ENCODE results near the gene CLN3. TPM values are rescaled to one million over a fixed set of nuclear protein-coding genes. Genes with fewer than 3 reads are reported as not detected.
"Not testable (repeated sequence)": the region's sequence is repeated elsewhere in the genome, so short reads cannot be mapped to it uniquely, and the experiment has no call there.

CLN3 gene
- 26.8 TPM for total RNA-seq

DNA sequence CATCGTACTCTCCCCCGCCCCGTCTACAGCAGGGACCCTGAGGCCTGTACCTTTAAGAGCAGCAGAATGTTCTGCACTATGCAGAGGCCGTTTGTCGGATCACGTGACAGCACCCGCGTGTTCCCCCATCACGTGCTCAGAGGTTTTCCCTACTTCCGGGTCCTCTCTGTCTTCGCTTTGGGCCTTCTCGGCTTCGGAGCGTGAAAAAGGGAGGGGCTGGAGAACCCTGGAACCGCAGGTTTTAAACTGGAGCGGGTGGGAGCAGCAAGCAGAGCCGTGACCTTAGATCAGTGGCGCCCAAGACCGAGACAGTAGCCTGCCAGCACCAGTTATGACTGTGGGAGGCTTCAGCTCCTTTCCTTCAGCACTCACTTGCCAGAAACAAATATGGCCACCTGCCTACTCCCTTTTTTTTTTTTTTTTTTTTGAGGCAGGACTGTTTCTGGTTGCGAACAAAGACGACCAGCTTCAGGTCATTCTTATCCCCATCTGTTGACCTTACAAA, at the start of gene CLN3:
CLN3 (minus strand) TSS at position 105 of the 505 bp plus-strand sequence. CDS start 315 bp downstream, outside the sequence.
- ATAC-seq (peak; percentile 98), DNase-seq (ENCODE audit: low spot score) (peak; percentile 95)
- intact Hi-C loops (cut with DNase I): no loop called here

DNA sequence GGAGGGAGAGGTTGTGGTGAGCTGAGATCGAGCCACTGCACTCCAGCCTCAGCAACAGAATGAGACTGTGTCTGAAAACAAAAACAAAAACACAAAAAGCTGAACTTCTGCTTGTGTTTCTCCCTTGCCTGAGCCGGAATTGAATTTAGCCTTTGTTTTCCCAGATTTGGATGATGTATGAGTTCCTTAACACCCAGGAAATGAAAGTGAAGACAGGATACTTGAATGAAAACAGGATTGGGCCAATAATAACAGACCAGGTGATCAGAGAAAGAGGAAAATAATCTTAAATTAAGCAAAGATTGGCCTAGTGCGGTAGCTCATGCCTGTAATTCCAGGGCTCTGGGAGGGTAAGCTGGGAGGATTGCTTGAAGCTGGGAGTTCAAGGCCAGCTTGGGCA, 48.5 kb upstream of the CLN3 start:
- ATAC-seq: no peak
- intact Hi-C loops (cut with DNase I): no loop called here
- DNase-seq (ENCODE audit: low spot score): no peak

DNA sequence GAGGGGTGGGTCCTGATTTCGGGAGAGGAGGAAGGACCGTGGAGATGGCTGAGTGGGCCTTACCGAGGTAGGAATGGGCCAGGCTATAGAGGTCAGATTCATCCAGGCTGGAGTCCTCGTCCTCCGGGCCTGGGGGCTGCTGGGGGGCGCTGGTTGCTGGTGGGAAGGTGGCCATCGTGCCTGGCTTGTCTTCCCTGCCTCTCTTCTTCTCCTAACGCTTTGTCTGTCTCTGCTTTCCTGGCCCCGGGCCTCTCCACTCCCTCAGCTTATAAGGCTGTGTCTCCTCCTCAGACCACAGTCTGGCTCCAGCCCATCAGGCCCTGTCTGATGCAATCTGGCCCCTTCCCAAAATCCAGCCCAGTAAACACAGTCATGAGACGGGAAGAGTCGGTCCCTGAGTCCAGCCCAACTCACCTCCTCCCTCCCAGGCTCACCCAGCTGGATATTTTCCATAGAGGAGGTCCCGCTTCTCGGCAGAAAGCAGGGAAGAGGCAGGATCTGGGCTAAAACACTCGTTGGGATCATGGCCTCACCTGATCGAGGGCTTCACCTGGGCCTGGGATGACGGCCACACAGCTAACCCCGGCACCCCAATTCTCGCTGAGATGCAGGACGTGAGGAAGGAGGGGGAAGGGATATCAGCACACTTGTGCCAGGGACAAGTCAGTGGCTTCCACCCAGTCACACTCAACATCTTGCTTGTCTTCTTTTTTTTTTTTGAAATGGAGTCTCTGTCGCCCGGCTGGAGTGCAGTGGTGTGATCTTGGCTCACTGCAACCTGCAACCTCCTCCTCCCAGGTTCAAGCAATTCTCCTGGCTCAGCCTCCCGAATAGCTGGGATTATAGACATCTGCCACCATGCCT, 47.1 kb upstream of the CLN3 start, which contains the start of gene NUPR1:
NUPR1 (minus strand) TSS at position 242 of the 864 bp plus-strand sequence; CDS start at position 175, 67 bp downstream.
- ATAC-seq (peak; percentile 98), DNase-seq (ENCODE audit: low spot score) (peak; percentile 97)
- intact Hi-C loops (cut with DNase I): no loop called here

DNA sequence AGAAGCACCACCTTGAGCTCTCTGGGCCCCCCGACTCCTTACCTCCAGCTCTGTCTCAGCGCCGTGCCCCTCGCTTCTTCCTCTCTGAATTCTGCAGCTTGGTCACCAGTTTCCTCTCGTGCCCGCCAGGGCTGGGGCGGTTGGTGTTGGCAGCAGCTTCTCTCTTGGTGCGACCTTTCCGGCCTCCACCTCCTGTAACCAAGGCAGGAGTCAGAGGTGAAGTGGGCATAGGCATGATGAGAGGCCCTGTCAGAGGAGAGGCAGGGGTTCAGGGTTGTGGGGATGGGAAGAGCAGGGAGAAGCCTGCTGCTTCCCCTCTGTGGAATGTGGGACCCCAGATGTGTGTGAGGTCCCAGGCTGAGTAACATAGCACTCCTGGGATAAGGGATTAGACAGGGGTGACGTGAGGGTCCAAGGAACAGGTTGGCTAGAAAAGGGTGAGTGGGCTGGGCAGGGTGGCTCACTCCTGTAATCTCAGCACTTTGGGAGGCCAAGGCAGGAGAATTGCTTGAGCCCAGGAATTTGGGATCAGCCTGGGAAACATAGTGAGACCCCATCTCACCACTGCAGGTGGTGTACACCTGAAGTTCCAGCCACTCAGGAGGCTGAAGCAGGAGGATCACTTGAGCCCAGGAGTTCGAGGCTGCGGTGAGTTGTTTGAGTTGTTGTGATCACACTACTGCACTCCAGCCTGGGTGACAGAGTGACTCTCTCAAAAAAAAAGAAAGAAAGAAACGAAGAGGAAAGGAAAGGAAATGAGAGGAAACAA, 46.3 kb upstream of the CLN3 start:
- ATAC-seq (peak; percentile 0), DNase-seq (ENCODE audit: low spot score) (no peak)
- intact Hi-C loops (cut with DNase I): no loop called here

DNA sequence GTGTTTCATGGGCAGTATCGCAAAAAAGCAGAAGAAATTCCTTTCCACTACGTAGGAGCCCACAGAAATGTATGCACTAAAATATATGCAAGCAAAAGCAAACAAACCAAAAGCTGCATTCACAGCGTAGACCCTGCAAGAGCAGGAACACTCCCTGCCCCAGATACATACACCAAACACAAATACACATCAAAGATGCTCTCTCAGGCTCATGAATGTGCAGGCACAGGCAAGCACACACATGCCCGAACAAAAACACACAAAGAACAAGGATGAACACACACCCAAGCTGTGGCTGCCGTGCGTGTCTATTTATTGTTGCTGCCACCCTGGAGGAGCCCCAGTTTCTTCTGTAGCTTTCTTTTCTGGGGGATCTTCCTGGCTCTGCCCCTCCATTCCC, 45.2 kb upstream of the CLN3 start:
- DNase-seq (ENCODE audit: low spot score) (no peak), ATAC-seq (no peak)
- intact Hi-C loops (cut with DNase I): no loop called here

DNA sequence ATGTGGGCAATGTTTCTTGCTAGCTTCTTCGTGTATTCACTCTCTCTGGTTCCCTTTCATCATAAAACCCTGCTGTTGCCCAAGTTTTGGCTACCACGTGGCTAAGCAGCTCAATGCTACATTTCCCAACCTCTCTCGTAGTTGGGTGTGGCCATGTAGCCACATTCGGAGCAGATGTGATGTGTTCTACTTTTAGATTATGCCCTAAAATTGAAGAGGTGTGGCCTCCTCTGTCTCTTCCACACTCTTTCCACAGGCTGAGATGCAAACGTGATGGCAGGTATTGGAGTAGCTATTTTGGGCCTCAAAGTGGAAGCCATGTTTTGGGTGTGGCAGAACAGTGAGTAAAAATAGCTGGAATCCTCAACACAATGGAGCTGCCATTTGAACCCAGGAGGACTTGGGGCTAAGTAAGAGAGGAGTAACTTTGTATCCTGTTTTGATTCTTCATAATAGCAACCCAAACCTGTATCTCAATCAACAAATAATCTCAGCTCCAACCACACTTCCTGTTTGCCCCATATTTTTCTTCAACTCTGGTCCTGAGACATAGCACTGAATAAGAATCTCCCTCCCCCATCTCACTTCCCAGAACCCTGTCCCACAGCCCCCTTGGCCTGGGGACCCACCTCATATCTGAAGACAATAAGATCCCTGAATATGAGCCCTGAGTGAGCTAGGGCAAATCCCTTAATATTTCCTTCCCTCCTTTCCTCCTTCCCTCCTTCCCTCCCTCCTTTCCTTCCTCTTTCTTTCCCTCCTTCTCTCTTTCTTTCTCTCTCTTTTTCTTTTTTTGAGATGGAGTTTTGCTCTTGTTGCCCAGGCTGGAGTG, 42.9 kb upstream of the CLN3 start:
- ATAC-seq (peak; percentile 13), DNase-seq (ENCODE audit: low spot score) (peak; percentile 68)
- intact Hi-C loops (cut with DNase I): no loop called here

DNA sequence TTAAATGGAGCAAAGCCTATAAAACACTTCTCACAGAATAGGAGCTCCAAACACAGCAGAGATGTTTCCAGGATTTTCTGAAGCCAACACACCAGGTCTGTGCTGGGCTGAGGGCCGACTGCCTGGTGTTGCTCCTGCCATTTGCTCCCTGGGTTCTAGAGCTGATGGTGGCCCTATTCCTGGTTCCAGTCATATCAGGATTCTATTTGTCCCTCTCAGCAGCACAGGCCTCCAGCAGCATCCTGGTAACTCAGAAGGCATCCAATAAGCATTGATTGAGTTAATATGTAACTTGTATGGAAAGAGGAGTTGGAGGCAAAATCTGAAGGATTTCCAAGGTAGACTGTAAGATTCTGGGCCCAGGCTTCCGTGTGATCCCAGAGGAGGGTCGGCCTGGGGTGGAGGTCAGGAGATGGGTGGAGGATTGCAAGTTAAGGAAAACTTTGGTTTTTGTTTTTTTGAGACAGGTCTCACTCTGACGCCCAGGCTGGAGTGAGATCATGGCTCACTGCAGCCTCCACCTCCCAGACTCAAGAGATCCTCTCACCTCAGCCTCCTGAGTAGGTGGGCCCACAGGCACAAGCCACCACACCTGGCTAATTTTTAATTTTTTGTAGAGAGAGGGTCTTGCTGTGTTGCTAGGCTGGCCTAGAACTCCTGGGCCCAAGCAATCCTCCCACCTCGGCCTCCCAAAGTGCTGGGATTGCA, 41.2 kb upstream of the CLN3 start:
- no peak for ATAC-seq
- intact Hi-C loops (cut with DNase I): no loop called here
- DNase-seq (ENCODE audit: low spot score): no peak

DNA sequence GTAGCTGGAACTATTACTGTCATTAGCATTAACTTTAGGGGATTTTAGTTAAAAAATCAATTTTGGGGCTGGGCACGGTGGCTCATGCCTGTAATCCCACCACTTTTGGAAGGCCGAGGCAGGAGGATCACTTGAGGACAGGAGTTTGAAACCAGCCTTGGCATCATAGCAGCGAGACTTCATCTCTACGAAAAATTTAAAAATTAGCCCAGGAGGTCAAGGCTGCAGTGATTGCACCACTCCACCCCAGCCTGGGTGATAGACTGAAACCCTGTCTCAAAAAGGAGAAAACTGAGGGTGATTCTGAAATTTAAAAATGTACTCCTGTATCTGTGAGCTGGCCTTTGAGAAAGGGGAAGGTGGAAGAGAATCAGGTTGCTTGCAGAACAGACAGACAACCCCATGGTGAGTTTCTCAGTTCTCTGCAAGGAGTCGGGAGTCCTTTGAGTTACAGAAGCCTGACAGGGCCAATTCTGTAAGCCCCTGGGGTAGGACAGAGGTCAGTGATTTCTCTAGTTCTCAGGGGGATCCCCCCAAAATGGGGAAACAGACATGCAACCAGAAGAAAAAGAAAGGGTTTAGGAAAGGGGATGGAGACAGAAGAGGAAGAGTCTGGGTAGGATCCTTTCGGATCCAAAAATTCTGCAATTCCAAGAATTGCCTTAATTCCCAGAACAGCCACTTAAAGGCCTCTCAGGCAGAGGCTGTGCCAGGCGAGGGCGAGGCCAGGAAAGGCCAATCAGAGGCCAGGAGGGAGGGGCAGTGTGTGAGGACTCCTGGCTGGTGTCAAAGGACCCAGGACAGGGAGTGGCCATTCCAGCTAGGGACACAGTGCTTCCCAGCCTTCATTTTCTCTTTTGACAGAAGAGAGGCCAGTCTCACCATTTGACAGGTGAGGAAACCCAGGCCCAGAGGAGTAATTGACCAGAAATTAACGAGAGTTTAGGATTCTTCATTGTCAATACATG, 40.2 kb upstream of the CLN3 start:
- intact Hi-C loops (cut with DNase I): no loop called here
- peak; percentile 98 for ATAC-seq
- DNase-seq (ENCODE audit: low spot score): peak; percentile 81

DNA sequence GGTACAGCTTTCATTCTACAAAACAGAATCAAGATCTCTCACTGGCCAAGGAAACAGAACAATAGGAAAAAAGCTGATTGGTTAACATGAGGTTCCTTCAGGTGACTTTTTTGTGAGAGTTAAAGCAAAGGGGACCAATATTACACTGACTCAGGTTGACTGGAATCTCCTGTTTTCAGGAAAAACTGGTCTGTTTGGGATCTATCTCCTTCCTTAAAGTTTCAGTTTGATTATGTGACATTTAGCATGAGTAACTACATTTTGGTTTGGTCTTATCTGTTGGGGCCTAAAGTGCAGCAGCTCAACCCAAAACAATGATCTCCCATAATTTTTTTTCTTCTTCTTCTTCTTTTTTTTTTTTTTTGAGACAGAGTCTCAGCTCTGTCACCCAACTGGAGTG, 37.2 kb upstream of the CLN3 start:
- no peak for ATAC-seq
- DNase-seq (ENCODE audit: low spot score): no peak
- intact Hi-C loops (cut with DNase I): no loop called here

DNA sequence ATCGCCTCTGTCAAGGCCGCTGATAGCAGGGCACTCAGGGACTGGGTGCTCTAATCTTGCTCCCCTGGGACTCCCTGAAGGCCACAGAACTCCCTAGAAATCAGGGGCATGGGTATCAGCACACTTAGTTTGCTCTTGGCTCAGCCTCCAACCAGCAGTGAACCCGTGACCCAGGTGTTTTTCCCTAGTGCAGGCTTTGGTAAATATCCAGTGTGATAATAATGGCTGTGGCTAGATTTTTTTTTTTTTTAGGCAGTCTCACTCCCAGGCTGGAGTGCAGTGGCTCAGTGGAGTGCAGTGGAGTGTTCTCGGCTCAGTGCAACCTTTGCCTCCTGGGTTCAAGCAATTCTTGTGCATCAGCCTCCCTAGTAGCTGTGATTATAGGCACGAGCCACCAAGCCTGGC, 36.6 kb upstream of the CLN3 start:
- ATAC-seq: no peak
- DNase-seq (ENCODE audit: low spot score): no peak

DNA sequence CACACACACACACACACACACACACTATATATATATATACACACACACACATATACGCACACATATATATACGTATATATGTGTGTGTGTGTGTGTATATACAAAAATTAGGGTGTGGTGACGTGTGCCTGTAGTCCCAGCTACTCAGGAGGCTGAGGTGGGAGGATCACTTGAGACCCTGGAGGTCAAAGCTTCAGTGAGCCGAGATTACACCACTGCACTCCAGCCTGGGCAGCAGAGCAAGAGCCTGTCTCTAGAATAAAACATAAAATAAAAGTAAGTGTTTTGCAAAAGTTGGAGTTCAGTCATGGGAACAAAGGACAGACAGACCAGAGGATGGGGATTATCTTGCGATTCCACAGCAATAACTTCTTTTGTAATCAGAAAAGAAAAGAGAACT, 36.1 kb upstream of the CLN3 start:
- no peak for ATAC-seq
- no peak for DNase-seq (ENCODE audit: low spot score)
- intact Hi-C loops (cut with DNase I): no loop called here

More for the DNA sequence above, 36.6 kb upstream of the CLN3 start:
- intact Hi-C loops (cut with DNase I): no loop called here

DNA sequence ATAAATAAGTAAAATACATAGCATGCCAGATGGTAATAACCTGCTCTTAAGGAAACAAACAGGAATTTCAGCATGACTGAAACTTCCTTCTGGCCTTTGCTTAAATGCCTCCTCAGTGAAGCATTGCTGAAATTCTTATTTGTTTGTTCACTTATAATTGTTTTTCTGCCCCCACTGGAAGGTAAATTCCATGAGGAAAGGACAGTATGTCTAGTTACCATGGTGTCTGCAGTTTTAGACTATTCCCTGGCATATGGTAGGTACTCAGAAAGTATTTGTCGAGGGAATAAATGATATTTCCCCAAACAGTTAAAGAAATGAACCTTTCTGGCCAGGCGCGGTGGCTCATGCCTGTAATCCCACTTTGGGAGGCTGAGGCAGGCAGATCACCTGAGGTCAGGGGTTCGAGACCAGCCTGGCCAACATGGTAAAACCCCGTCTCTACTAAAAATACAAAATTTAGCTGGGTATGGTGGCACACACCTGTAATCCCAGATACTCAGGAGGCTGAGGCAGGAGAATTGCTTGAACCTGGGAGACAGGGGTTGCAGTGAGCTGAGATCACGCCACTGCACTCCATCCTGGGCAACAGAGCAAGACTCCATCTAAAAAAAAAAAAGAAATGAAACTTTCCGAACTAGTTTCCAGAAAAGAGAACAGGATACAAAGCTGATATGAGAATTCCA, 35.4 kb upstream of the CLN3 start:
- intact Hi-C loops (cut with DNase I); DNase-seq (ENCODE audit: low spot score); ATAC-seq: not testable (repeated sequence)

DNA sequence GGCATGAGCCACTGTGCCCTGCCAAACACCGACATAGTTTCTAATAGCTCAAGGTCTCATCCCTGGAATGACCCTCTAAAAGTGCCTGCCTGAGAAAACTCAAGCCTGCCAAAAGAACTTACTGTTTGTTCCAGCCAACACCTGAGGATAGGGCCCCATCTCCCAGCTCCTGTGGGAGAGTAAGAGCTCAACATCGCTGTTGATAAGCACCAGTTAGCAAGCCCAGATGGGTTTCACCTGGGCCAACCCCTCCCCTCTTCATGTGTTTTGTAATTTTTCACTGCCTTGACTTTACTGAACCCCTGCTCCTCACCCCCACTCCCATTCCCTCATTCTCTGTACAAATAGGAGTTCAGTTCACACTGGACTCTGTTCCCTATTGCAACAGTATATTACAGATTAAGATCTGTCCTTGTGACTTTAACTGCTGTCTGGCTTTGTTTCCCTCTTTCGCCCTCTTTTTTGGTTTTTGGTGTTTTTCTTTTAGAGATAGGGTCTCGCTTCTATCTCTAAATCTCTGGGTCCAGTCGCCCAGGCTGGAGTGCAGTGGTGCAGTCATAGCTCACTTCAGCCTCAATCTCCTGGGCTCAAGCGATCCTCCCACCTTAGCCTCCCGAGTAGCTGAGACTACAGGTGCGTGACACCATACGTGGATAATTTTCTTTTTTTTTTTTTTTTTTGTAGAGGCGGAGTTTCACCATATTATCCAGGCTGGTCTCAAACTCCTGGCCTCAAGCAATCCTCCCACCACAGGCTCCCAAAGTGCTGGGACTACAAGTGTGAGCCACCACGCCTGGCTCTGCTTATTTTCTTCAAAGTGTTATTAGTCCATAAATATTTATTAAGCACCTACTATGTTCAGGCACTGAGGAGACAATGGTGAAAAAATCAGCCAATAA, 34.6 kb upstream of the CLN3 start:
- ATAC-seq: no peak
- intact Hi-C loops (cut with DNase I): no loop called here
- no peak for DNase-seq (ENCODE audit: low spot score)

DNA sequence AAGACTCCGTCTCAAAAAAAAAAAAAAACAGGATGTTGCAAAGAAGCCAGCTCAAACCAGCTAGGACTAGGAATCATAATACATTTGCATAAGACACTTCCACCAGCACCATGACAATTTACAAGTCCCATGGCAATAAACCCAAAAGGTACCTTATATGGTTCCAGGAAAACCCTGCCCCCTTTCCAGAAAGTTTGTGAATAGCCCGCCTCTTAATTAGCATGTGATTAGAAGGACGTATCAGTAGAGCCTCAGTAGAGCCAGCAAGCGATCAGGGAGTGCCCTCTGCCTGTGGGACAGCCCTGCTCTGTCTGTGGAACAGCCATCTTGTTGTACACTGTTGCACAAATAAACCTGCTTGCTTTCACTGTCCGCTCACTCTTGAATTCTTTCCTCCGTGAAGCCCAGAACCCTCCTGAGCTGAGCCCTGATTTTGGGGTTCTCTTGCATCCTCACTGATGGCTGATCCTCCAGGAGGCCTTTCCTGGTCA, 32.9 kb upstream of the CLN3 start:
- intact Hi-C loops (cut with DNase I): no loop called here
- DNase-seq (ENCODE audit: low spot score): no peak
- peak; percentile 50 for ATAC-seq

DNA sequence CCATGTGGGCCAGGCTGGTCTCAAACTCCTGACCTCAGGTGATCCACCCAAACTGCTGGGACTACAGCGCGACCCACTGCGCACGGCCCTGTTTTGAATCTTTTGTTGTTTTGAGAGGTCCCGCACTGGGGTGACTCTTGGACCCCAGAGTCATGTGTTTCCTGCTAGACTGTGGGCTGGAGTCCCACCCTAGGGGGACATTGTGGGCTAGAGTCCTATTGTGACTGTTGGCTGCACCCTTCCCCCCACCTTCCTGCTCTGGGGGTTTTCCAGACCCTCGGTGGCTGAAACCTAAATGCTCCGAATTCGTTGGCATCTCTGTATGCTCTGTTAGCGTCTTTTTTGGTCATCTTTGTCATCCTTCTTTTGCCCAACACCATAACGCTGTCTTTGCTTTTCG, 30.9 kb upstream of the CLN3 start:
- DNase-seq (ENCODE audit: low spot score) (no peak), ATAC-seq (no peak)
- intact Hi-C loops (cut with DNase I): no loop called here

DNA sequence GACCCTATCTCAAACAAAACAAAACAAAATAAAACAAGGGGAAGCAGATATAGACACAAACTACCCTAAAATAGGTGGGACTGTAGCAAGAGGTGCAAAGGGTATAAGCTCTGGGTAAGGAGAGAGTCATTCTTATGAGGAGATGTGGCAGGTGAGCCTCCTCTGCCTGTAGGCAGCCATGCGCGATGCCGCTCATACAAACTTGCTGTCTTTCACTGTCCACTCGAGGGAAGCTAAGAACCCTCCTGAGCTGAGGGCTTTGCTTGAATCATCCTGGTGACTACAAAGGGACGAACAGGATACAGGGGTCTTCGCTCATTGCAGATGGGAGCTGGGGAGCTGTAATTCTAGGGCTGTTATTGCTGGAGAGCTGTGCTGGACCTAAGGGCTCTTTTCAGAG, 29.6 kb upstream of the CLN3 start:
- no peak for DNase-seq (ENCODE audit: low spot score)
- intact Hi-C loops (cut with DNase I): no loop called here
- ATAC-seq: no peak

All from sciatic nerve (tissue), 2 donors.